CD14-positive monocyte (primary cell): ENCODE data around the gene PRELP. TPM values are rescaled to one million over a fixed set of nuclear protein-coding genes. Genes with fewer than 3 reads are reported as not detected.

Source experiments
- DNase-seq, 3 donors: peaks; one replicate each; pipeline ENCODE4 v3.0.0-alpha.2; 2011 to 2022
- H2AFZ ChIP-seq: 2 replicates; pipeline ENCODE4 v1.6.0; 2012; ENCODE audit warnings: mild to moderate bottlenecking, low read depth, low read length, inconsistent platforms; ENCODE audit not compliant: insufficient read depth, poor library complexity, severe bottlenecking
- H3K27ac ChIP-seq, 2 donors: 1 replicate in 1 of 2; 2 replicates in 1 of 2; pipeline ENCODE4 v1.5.1; 2012 to 2013; ENCODE audit warnings: low read length in 2 of 2, control low read depth in 1 of 2, inconsistent platforms in 1 of 2, low read depth in 1 of 2, mild to moderate bottlenecking in 1 of 2
- H3K27me3 ChIP-seq, 2 donors: one replicate each; pipeline versions ENCODE4 v1.6.0 to v1.6.1; 2011 to 2013; ENCODE audit warnings: low read length in 2 of 2; ENCODE audit not compliant: control insufficient read depth in 2 of 2, insufficient read depth in 2 of 2
- H3K36me3 ChIP-seq, 2 donors: replicated peaks in 1 of 2; 1 replicate in 1 of 2; 2 replicates in 1 of 2; pipeline versions ENCODE4 v1.5.1 to v1.6.1; 2012 to 2013; ENCODE audit warnings: low read length in 2 of 2, control low read depth in 1 of 2, inconsistent platforms in 1 of 2, mild to moderate bottlenecking in 1 of 2; ENCODE audit not compliant: insufficient read depth in 2 of 2, control insufficient read depth in 1 of 2
- H3K4me1 ChIP-seq, 2 donors: 1 replicate in 1 of 2; 2 replicates in 1 of 2; pipeline versions ENCODE4 v1.5.1 to v1.6.1; 2012 to 2013; ENCODE audit warnings: low read length in 2 of 2, control low read depth in 1 of 2, inconsistent platforms in 1 of 2, mild to moderate bottlenecking in 1 of 2, moderate library complexity in 1 of 2; ENCODE audit not compliant: insufficient read depth in 2 of 2, control insufficient read depth in 1 of 2
- H3K4me2 ChIP-seq: replicated peaks from 2 replicates; pipeline ENCODE3; 2012; ENCODE audit warnings: low read length, moderate library complexity, mild to moderate bottlenecking; ENCODE audit not compliant: poor library complexity, severe bottlenecking; ENCODE audit errors: extremely low read depth
- H3K4me3 ChIP-seq, 3 experiments: fragments of 200-600 bp in 1 of 3; sonication (generic) in 1 of 3; replicated peaks in 1 of 3; 1 replicate in 2 of 3; 2 replicates in 1 of 3; pipeline ENCODE4 v1.5.1; 2011 to 2013; ENCODE audit warnings: low read length in 3 of 3, mild to moderate bottlenecking in 3 of 3, control low read depth in 2 of 3, low read depth in 2 of 3, inconsistent platforms in 1 of 3, moderate library complexity in 1 of 3
- H3K79me2 ChIP-seq: 2 replicates; pipeline ENCODE4 v1.6.0; 2012; ENCODE audit warnings: mild to moderate bottlenecking, control low read depth, inconsistent platforms, low read length, moderate library complexity; ENCODE audit not compliant: insufficient read depth
- H3K9ac ChIP-seq: 2 replicates; pipeline ENCODE4 v1.6.0; 2017; ENCODE audit warnings: low read length, mild to moderate bottlenecking; ENCODE audit not compliant: insufficient read depth, poor library complexity, severe bottlenecking
- H3K9me3 ChIP-seq, 2 donors: replicated peaks in 1 of 2; 1 replicate in 1 of 2; 2 replicates in 1 of 2; pipeline versions ENCODE4 v1.5.1 to v1.6.1; 2012 to 2013; ENCODE audit warnings: low read length in 2 of 2, control low read depth in 1 of 2; ENCODE audit not compliant: control insufficient read depth in 1 of 2, insufficient read depth in 1 of 2
- H4K20me1 ChIP-seq: 2 replicates; pipeline ENCODE4 v1.6.0; 2012; ENCODE audit warnings: mild to moderate bottlenecking, low read length, control low read depth, moderate library complexity; ENCODE audit not compliant: insufficient read depth
- H3K27ac Mint-ChIP-seq, 7 donors: one replicate each; pipeline ENCODE4 v1.8.0; 2020; ENCODE audit warnings: mild to moderate bottlenecking in 7 of 7, mixed read lengths in 7 of 7, moderate library complexity in 6 of 7, inconsistent platforms in 2 of 7
- H3K27me3 Mint-ChIP-seq, 3 donors: one replicate each; pipeline ENCODE4 v1.8.0; 2021 to 2022; ENCODE audit warnings: low read depth in 3 of 3, mild to moderate bottlenecking in 3 of 3, mixed read lengths in 3 of 3, moderate library complexity in 3 of 3, inconsistent platforms in 1 of 3
- H3K36me3 Mint-ChIP-seq, 2 donors: one replicate each; pipeline ENCODE4 v1.8.0; 2020; ENCODE audit warnings: mixed read lengths in 2 of 2, inconsistent platforms in 1 of 2, mild to moderate bottlenecking in 1 of 2
- H3K4me1 Mint-ChIP-seq: one replicate; pipeline ENCODE4 v1.8.0; 2020; ENCODE audit warnings: mild to moderate bottlenecking, mixed read lengths
- H3K4me3 Mint-ChIP-seq, 2 donors: one replicate each; pipeline ENCODE4 v1.8.0; 2020; ENCODE audit warnings: mild to moderate bottlenecking in 2 of 2, mixed read lengths in 2 of 2, moderate library complexity in 1 of 2
- H3K9me3 Mint-ChIP-seq, 7 donors: one replicate each; pipeline ENCODE4 v1.8.0; 2020 to 2022; ENCODE audit warnings: mixed read lengths in 7 of 7, mild to moderate bottlenecking in 6 of 7, moderate library complexity in 6 of 7, inconsistent platforms in 2 of 7
- WGBS: methylation state at CpG from one replicate; pipeline ENCODE4 v1.1.5; 2013; ENCODE audit warnings: missing lambda C conversion rate; ENCODE audit not compliant: insufficient coverage; 5-methylcytosine and 5-hydroxymethylcytosine counted together
- intact Hi-C, 2 donors: fragments of 100-400 bp; cut with micrococcal nuclease; formaldehyde crosslinking; loops; one replicate each; pipeline versions ENCODE4 v1.15.0 to v1.15.1; 2023
- polyA plus RNA-seq, 3 donors: library from polyadenylated mRNA; depleted of rRNA in 1 of 3; unstranded in 2 of 3; stranded (reverse) in 1 of 3; fragments of 300-500 nt in 2 of 3; fragments of >200 nt in 1 of 3; fragmentation: Illumina TruSeq in 2 of 3; gene quantifications; 1 replicate in 2 of 3; 2 replicates in 1 of 3; pipeline ENCODE4 v1.2.3, GENCODE V29; 2012 to 2021
- TF ChIP-seq, protein P1 (sequence below): fragments of 200-600 bp; IDR thresholded peaks from one replicate; pipeline ENCODE4 v1.8.0; 2022; ENCODE audit warnings: antibody characterized with exemption, mild to moderate bottlenecking

PRELP gene
- polyA plus RNA-seq, 3 donors: not detected

DNA sequence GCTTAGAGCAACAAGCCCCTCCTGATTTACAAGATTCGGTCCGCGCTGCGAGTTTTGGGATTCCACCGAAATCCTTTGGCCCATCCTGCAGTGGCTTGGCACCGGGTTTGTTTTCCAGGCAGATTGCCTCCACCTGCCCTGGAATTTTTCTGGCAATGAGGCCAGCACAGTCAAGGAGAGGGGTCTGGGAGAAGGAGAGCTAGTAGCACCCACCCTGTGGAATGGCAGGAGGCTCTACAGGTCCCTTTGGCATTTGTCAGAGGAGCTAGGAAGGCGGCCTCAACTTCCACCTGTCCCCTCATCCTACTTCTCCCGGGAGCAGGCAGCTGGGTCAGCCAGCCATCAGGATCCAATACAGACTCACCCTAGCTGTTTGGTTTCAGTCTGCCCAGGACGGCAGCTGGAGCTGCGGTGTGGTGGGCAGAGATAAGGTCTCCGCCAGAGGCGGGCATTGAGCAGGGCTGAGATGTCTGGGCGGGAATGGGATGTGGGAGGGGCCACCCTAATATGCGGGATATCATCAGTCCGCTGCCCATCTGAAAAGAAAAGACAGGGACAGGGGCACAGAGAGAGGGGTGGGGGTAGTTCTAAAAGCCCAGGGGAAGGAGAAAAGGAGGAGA is 37.8 kb upstream of the PRELP start:
- TF ChIP-seq, protein P1, sequence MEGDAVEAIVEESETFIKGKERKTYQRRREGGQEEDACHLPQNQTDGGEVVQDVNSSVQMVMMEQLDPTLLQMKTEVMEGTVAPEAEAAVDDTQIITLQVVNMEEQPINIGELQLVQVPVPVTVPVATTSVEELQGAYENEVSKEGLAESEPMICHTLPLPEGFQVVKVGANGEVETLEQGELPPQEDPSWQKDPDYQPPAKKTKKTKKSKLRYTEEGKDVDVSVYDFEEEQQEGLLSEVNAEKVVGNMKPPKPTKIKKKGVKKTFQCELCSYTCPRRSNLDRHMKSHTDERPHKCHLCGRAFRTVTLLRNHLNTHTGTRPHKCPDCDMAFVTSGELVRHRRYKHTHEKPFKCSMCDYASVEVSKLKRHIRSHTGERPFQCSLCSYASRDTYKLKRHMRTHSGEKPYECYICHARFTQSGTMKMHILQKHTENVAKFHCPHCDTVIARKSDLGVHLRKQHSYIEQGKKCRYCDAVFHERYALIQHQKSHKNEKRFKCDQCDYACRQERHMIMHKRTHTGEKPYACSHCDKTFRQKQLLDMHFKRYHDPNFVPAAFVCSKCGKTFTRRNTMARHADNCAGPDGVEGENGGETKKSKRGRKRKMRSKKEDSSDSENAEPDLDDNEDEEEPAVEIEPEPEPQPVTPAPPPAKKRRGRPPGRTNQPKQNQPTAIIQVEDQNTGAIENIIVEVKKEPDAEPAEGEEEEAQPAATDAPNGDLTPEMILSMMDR: no peak
- Histone ChIP-seq H2AFZ (no peak overlapping the region), H3K9ac (no peak overlapping the region), H3K9me3 (no peaks in the 10 kb centered on the region), H3K4me2 (no peak overlapping the region), H3K36me3 (no peaks in the 10 kb centered on the region), H3K79me2 (no peaks in the 10 kb centered on the region), H4K20me1 (no peaks in the 10 kb centered on the region), H3K27ac (no peak overlapping the region), H3K27me3 (peaks cover 0 to 4% of the 10 kb centered on the region in 2 donors), H3K4me3 (no peak overlapping the region), H3K4me1 (peaks cover 3 to 9% of the 10 kb centered on the region in 2 donors)
- peaks cover 16% of the 10 kb centered on the region for H3K4me1 Mint-ChIP-seq
- H3K27ac Mint-ChIP-seq: peak overlapping the region in 1 of 7 donors; percentile 17
- 93% methylated on average over 8 of the region's 15 CpGs for WGBS
- H3K27me3 Mint-ChIP-seq: peaks cover 11 to 22% (median 20%) of the 10 kb centered on the region in 3 donors
- intact Hi-C loops: loop anchor here in 1 of 2 donors (10.0 kb wide), 1 partner anchor 73 kb away; no protein-coding TSS in a partner anchor
- peaks cover 0 to 2% (median 0%) of the 10 kb centered on the region in 7 donors for H3K9me3 Mint-ChIP-seq
- no peaks in the 10 kb centered on the region for H3K36me3 Mint-ChIP-seq
- no peak for DNase-seq
- no peak overlapping the region for H3K4me3 Mint-ChIP-seq

DNA sequence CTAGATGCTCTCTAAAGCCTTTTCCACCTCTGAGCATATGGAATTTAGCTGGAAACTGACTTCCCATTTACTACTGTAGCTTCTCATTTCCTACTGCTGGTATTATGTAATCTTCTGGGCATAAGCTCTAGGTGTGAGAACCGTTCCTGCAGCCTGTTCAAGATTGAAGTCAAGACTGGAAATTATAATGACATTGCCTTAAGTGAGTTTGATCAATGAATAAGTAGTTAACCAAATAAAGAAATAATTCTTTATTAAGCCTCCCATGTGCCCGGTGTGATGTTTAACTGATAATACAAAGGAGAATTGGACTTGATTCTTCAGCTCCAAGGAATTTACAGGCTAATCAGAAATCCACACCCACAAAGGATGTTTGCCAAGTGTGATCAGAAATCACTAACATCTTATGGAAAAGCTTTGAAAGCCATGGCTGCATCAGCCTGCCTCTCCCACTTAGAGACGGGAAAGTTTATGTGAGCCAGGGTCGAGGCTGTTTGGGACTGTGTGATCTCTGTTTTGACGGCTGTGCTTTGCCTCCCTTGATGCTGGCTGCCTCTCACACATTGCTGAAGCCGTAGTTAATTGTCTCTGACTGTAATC is 36.4 kb upstream of the PRELP start:
- intact Hi-C loops: loop anchor here in 1 of 2 donors (10.0 kb wide), 1 partner anchor 74 kb away; no protein-coding TSS in a partner anchor
- no peaks in the 10 kb centered on the region for H4K20me1 ChIP-seq
- no peak overlapping the region for H3K4me3 ChIP-seq
- peaks cover 0 to 4% of the 10 kb centered on the region in 2 donors for H3K27me3 ChIP-seq
- no peaks in the 10 kb centered on the region for H3K79me2 ChIP-seq
- peaks cover 16% of the 10 kb centered on the region for H3K4me1 Mint-ChIP-seq
- no peak overlapping the region for H3K9ac ChIP-seq
- no peak overlapping the region for H3K27ac ChIP-seq
- no peaks in the 10 kb centered on the region for H3K36me3 ChIP-seq
- H3K9me3 Mint-ChIP-seq: peaks cover 0 to 2% (median 0%) of the 10 kb centered on the region in 7 donors
- no peak overlapping the region for H3K4me2 ChIP-seq
- peaks cover 15 to 24% (median 19%) of the 10 kb centered on the region in 3 donors for H3K27me3 Mint-ChIP-seq
- no peak overlapping the region for H2AFZ ChIP-seq
- no peak overlapping the region for H3K4me3 Mint-ChIP-seq
- WGBS: 84% methylated on average over 4 of the region's 6 CpGs
- DNase-seq: peak in 2 of 3 donors; percentile 16 to 26
- no peaks in the 10 kb centered on the region for H3K9me3 ChIP-seq
- no peaks in the 10 kb centered on the region for H3K36me3 Mint-ChIP-seq
- no peak overlapping the region for H3K27ac Mint-ChIP-seq
- TF ChIP-seq, protein P1: no peak
- H3K4me1 ChIP-seq: peaks cover 3 to 9% of the 10 kb centered on the region in 2 donors
